Gastroesophageal sphincter (tissue), 3 donors: Measurements from ENCODE around the gene NEDD8.

Experiments
- CTCF ChIP-seq, 4 experiments: fragments of 200-600 bp in 2 of 4; fragments of 450-650 bp in 2 of 4; sonication (generic) in 1 of 4; IDR thresholded peaks; one replicate each; pipeline ENCODE4 v1.5.1; 2017 to 2019; ENCODE audit warnings: antibody characterized with exemption in 4 of 4, mild to moderate bottlenecking in 2 of 4, moderate library complexity in 2 of 4
- POLR2A ChIP-seq, 2 donors: fragments of 450-650 bp; IDR thresholded peaks; one replicate each; pipeline ENCODE4 v1.6.1; 2017; ENCODE audit warnings: antibody characterized with exemption in 2 of 2, mild to moderate bottlenecking in 2 of 2, moderate library complexity in 1 of 2
- POLR2AphosphoS5 ChIP-seq: sonication (generic); formaldehyde crosslinking; IDR thresholded peaks from one replicate; pipeline ENCODE4 v1.6.1; 2017; ENCODE audit warnings: antibody characterized with exemption

- TF ChIP-seq CTCF (IDR thresholded peaks at IDR 0.05) (no peak), POLR2AphosphoS5 (no peak), POLR2A (IDR thresholded peaks at IDR 0.05) (no peak)
Measured at GRCh38 chr14:24254630-24255392, 22.6 kb upstream of the NEDD8 start.
